GM21360 (cell line): ENCODE measurements around the gene HK2.

Experiments used
- ATAC-seq: cut with Tn5 transposase; IDR thresholded peaks from one replicate; pipeline ENCODE4 v1.9.1; 2021; ENCODE audit warnings: mild to moderate bottlenecking, moderate library complexity; ENCODE audit not compliant: unreplicated experiment

Gene HK2

DNA sequence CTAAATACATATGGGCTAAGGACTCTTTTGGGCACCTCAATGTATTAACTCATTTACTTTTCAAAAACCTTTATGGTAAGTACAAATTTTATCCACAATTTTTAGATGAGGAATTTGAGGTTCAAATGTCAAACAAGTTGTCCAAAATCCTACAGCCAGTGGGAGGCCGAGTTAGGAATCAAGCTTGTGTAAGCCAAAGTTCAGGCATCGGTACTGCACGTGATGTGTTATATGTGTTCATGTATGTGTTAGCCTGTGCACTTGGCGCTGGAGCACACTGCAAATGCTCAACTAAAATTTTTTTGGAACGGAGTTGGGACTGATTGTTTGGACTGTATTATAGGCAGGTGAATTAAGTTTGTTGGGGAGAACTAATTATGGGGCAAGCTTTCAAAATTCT is 22.7 kb downstream of the HK2 start:
- no peak for ATAC-seq

DNA sequence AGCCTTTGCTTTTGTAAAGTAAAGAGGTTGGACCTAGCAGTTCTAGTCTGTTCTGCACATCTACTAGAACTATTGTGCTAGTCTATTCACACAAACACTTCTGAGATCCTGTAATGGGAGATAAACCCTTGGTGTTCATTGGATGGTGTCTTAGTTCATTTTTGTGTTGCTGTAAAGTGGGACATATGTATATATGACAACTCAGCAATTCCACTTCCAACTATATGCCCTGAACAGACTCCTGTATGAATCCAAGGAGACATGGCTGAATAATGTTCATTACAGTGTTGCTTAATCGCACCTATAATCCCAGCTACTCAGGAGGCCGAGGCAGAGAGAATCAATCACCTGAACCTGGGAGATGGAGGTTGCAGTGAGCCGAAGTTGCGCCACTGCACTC is 23.3 kb downstream of the HK2 start:
- ATAC-seq: no peak

DNA sequence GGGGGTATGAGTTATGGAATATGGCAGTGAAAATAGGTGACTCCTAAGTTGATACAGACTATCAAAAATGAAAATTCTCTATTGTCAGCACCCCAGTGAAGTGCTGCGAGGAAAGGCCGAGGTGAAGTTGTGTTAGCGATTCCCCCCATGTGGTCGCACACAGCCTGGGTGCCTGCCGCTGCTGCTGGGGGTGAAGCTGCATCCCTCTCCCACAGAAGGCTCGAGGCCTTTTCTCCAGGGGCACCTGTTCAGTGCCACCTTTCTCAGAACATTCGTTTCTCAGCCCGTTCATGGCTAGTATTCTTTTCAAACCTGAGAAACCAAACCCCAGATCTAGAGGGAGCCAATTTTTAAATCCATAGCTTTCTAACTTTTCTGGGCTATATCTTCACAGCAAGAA is 23.8 kb downstream of the HK2 start:
- ATAC-seq: no peak

DNA sequence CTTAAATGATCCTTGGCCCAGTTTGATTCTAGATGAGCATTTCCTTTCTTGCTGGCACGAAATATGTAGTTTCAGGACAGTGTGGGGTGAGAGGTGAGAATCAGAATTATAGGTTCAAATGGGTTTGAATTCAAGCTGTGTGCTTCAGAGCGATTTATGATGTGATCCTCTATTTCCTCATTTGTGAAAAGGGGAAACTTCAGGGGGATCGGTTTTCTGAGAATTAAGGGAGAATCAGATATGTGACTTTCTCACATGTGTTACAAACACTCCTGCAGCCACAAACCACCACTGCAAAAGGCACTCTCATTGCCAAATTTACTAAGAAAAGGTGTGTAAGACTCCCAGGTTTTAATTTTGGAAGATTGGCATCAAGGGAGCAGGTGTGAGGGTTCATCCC is 24.4 kb downstream of the HK2 start:
- ATAC-seq: no peak

- ATAC-seq: no peak
Observed at GRCh38 chr2:74860079-74860478, 26.2 kb downstream of the HK2 start.

GRCh38 chr2:74860521-74860920 is 26.6 kb downstream of the HK2 start:
- no peak for ATAC-seq

GRCh38 chr2:74861531-74861930 is 27.6 kb downstream of the HK2 start:
- no peak for ATAC-seq

DNA sequence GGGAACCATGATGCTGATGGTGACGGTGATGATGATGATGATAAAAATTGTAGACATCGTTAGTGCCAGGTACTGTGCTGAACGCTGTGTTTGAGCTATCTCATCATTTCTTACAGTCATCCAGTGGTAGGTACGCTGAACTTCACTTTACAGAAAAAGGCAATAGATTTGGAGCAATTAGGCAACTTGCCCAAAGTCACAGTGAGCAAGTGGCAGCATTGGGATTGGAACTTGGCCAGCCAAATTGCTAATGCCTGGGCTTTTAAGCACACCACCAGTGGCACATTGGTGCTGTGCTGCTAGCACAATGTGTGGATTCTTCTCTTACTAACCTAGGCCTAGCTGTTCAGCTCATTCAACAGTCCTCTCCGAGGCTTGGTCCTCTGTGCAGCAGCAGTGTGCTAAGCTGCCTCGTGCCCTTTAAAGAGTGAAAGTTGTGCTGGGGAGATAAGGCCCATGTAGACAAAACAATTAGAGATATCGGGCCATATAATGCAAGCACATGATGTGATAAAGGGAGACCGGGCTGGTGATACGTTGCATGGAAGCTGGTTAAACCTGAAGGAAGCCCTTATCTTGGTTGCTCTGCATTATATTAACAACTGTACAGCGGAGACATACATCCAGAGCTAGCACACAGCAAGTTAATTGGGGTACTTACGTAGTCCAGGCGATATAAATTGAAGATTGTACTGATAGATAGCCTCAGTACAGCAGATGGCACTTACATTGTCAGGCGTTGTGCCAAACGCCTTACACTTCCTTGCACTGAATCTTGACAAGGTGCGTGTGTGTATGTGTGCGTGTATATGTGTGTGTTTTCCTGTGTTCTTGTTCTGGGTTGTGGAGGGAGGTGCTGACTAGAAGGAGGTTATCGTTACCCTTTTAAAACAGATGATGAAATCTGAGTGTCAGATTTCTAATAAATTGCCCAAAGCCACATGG is 28.4 kb downstream of the HK2 start:
- no peak for ATAC-seq

- no peak for ATAC-seq
Observed at GRCh38 chr2:74863802-74864248, 29.9 kb downstream of the HK2 start.

DNA sequence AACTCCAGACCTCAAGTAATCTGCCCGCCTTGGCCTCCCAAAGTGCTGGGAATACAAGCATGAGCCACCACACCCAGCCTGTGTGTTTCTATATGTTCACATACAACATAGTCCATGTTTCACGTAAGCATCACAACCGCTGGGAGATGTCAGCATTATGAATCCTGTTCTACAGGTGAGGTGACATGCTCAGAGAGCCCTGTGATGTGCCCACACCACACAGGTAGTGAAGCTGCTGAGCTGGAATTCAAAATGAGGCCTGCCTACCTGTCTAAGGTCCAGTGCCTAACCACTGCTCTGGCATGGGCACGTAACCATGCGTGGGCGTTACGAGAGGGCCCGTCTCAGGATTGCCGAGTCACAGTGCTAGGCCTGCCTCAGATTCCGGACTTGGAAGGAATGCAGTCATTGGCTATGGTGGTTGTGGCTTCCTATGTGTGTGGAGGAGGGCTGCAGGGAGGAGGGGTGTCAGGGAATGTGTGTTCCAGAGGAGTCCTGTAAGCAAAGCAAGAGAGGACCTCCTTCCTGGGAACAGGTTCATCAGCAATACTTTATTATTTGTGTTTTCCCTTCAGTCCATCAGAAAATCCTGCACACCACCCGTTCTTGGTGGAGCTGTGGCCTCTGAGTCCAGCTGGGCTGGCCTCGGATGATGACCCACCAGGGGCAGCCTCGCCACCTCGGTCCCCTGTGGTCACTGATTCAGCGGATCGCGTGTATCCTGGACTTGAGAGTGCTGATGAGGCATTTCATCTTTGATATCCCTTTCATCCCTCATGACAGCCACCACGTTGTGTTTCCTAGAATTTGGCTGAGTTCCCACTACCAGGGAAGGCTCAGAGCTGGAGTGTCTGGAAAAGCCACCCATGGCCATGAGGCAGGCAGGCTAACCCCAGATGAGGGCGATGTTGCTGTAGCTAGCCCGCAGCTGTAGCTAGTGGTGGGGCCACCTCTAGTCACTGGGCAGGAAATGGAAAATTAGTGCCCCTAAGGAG is 31.1 kb downstream of the HK2 start:
- ATAC-seq: no peak

DNA sequence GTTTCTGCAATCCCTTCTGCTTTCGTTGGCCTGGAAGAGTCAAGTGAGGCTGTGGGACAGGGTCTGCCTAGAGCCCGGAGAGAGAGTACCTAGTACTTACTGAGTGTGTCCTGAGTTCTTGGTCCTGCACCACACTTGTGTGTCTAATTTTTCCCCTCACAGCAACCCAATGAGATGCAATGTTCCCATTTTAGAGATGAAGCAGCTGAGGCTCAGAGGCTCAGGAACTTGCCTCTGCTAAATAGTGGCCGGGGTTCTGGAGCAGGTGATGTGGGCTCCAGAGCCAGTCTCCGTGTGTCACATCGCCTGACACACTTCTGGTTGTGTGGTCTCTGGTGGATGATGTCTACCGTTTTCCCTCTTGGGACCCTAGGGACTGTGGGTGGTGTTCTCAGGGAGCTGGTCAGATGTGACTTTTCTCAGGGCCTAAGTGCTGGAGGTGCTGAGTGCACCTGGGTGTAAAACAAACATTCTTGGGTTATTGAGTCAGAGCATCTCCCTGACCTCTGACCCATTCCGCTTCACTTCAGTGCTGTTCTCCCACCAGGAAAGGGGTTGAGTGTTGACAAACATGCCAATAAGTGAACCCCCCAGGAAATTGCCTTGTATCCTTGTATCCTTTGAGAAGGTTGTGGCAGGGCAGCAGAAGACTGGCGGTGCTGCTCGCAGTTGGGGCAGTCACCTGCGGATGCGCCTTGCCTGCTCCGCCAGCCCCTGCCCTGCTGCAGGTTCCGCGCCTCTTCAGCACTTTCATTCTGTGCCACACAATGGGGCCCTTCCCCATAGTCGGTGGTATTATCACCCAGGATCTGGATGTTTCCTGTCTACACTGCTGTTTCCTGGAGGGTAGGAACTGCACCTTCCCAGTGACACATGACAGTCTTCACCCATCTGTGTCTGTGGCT is 32.1 kb downstream of the HK2 start:
- no peak for ATAC-seq

DNA sequence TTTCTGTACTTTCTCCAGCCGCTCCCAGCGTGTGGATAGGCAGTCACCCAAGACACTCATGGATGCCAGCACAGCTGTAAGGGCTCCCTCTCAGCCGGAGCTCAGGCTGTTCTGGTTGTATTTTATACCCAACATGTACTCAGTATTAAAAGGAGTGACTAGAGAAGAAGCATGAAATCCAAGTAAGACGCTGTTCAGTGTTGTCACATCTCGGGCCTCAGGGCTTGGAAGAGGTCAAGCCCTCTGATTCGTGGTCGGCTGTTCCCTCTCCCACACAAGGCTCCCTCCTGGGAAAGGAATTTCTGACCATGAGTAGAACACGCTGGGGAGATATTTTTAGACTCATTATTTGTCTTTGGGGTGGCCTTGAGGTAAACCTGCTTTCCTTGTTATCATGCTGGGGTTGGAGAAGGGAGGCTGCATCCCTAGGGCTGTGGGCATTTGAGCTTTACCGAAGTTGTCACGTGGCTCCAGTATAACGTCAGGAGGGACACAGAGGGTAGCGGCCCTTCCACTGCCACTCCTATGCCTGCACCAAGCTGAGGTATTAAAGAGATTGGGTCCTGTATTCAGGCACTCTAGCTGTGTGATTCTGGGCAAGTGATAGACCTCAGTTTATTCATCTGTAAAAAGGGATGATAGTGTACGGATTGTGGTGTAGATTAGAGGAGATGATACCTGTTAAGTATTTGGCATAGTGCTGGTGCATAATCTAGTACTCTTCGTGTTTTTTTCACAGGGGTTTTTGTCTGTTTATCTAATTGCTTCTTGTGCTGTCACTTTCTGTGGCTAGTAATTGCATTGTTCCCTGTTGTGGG is 34.1 kb downstream of the HK2 start:
- ATAC-seq: no peak

DNA sequence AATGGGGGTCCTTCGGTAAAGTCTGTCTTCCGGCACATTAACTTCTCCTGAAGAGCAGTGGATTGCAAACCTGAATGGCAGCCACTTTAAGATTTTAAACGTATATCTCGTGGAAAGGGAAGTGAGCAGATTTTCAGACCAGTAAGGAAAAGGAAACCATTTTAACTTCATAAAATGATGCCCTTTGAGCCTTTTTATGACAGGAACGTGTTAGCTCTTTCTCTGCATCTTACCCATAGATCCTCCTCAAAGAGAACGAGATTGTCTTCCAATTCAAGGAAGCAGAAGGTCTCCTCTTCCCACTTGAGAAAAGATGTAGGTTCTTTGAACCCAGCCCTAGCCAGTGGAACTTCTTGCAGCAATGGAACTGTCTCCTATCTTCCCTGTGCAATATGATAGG is 35.6 kb downstream of the HK2 start:
- ATAC-seq: no peak

DNA sequence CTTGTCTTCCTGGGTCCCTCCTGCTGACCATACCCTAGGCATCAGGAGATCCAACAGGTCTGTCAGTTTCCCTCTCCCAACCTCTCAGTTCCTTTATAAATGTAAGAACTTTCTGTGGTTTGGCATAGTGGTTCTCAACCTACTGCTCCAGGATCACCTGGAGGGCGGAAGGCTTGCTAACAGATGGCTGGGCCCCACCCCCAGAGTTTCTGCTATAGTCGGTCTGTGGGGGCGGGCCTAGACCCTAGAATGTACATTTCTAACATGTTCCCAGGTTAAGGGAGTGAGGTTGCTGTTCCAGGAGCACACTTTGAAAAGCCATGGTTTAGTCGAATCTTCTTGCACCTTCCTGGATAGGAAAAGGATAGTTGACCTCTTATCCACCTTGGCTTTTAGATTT is 37.0 kb downstream of the HK2 start:
- no peak for ATAC-seq

- ATAC-seq: no peak
Observed at GRCh38 chr2:74871414-74871813, 37.5 kb downstream of the HK2 start.

DNA sequence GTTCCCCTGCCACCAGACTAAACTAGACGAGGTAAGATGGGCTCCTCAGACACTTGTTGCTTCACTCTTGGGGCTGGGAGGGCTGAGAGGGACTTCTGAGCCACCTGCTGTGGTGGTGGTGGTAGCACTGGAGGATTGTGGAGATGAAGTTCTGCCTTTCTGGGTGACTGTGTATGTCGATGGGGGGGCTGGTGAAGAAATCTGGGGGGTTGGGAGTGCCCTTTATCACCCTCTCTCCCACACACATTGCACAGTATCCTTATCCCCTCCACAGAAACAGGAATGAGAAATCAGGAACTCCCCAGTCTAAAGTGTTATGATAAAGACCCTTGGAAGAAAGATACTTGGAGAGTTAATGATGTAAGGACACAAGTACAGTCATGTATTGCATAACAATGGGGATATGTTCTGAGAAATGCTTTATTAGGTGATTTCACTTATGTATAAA is 38.5 kb downstream of the HK2 start:
- no peak for ATAC-seq

- ATAC-seq: no peak
Observed at GRCh38 chr2:74873012-74873665, 39.2 kb downstream of the HK2 start.

- ATAC-seq: no peak
Observed at GRCh38 chr2:74873678-74874640, 40.0 kb downstream of the HK2 start.
